HK-2 (cell line): ENCODE measurements around the gene LRP2.
A peak's percentile ranks its signal among the peaks of the same experiment; 100 is the strongest.
"Not testable (repeated sequence)": the region's sequence is repeated elsewhere in the genome, so short reads cannot be mapped to it uniquely, and the experiment has no call there.

Source experiments
- DNase-seq: peaks from one replicate; pipeline ENCODE4 v3.0.0-alpha.2; 2018; ENCODE audit not compliant: unreplicated experiment

Gene LRP2

GRCh38 chr2:169175112-169175511 lies 187.2 kb downstream of the LRP2 start:
- no peak for DNase-seq

GRCh38 chr2:169173876-169174275 lies 188.5 kb downstream of the LRP2 start:
- no peak for DNase-seq

GRCh38 chr2:169172914-169173313 lies 189.4 kb downstream of the LRP2 start:
- DNase-seq, result no peak

GRCh38 chr2:169172151-169172735 lies 190.1 kb downstream of the LRP2 start:
- no peak for DNase-seq

GRCh38 chr2:169165791-169166190 lies 196.5 kb downstream of the LRP2 start:
- DNase-seq, result no peak

- DNase-seq, result no peak
Observed at GRCh38 chr2:169164311-169164710, 198.0 kb downstream of the LRP2 start.

GRCh38 chr2:169162613-169163012 lies 199.7 kb downstream of the LRP2 start:
- DNase-seq, result no peak

- no peak for DNase-seq
Observed at GRCh38 chr2:169160926-169161481, 201.3 kb downstream of the LRP2 start.

GRCh38 chr2:169159686-169160085 lies 202.6 kb downstream of the LRP2 start:
- no peak for DNase-seq

GRCh38 chr2:169158874-169159273 lies 203.5 kb downstream of the LRP2 start:
- DNase-seq, result no peak

GRCh38 chr2:169146220-169146619 lies 216.1 kb downstream of the LRP2 start:
- DNase-seq, result no peak

GRCh38 chr2:169143998-169144397 lies 218.3 kb downstream of the LRP2 start:
- DNase-seq, result no peak

- peak; percentile 54 for DNase-seq
Observed at GRCh38 chr2:169141713-169142352, 220.5 kb downstream of the LRP2 start.

- no peak for DNase-seq
Observed at GRCh38 chr2:169139993-169140767, 222.2 kb downstream of the LRP2 start.

- DNase-seq, result no peak
Observed at GRCh38 chr2:169139145-169139544, 223.2 kb downstream of the LRP2 start.

- no peak for DNase-seq
Observed at GRCh38 chr2:169137924-169138323, 224.4 kb downstream of the LRP2 start.

- no peak for DNase-seq
Observed at GRCh38 chr2:169136885-169137534, 225.3 kb downstream of the LRP2 start.

GRCh38 chr2:169136428-169136827 lies 225.9 kb downstream of the LRP2 start:
- DNase-seq, result not testable (repeated sequence)

- DNase-seq, result not testable (repeated sequence)
Observed at GRCh38 chr2:169134272-169134671, 228.1 kb downstream of the LRP2 start.

GRCh38 chr2:169131587-169132512 lies 230.5 kb downstream of the LRP2 start:
- no peak for DNase-seq

GRCh38 chr2:169129703-169130243 lies 232.6 kb downstream of the LRP2 start:
- DNase-seq, result no peak
